KMS-11 (cell line): Measurements from ENCODE around the gene TPD52L3.

ENCODE experiments used
- H2AFZ ChIP-seq: fragments of 200-600 bp; sonication (generic); 2 replicates; pipeline ENCODE4 v1.6.1; 2016; ENCODE audit warnings: antibody characterized with exemption, mixed run types, low read depth
- H3K27ac ChIP-seq: fragments of 200-600 bp; sonication (generic); 2 replicates; pipeline ENCODE4 v1.6.1; 2016; ENCODE audit warnings: mild to moderate bottlenecking, mixed run types
- H3K27me3 ChIP-seq: fragments of 200-600 bp; sonication (generic); 2 replicates; pipeline ENCODE4 v1.6.1; 2017; ENCODE audit warnings: mild to moderate bottlenecking, low read depth, mixed run types, moderate library complexity; ENCODE audit not compliant: insufficient read depth
- H3K36me3 ChIP-seq: fragments of 200-600 bp; sonication (generic); 2 replicates; pipeline ENCODE4 v1.6.1; 2017; ENCODE audit warnings: mild to moderate bottlenecking, mixed run types; ENCODE audit not compliant: insufficient read depth
- H3K4me1 ChIP-seq: fragments of 200-600 bp; sonication (generic); 2 replicates; pipeline ENCODE4 v1.6.1; 2016; ENCODE audit warnings: mild to moderate bottlenecking, low read depth, mixed run types; ENCODE audit not compliant: poor library complexity, severe bottlenecking
- H3K4me2 ChIP-seq: fragments of 200-600 bp; sonication (generic); 2 replicates; pipeline ENCODE4 v1.7.0; 2016; ENCODE audit warnings: mild to moderate bottlenecking, mixed run types
- H3K4me3 ChIP-seq: fragments of 200-600 bp; sonication (generic); IDR thresholded peaks from 2 replicates; pipeline ENCODE4 v1.6.1; 2017; ENCODE audit warnings: low read depth, low read length, mixed read lengths; ENCODE audit not compliant: insufficient read depth
- H3K79me2 ChIP-seq: fragments of 200-600 bp; sonication (generic); 2 replicates; pipeline ENCODE4 v1.6.1; 2016; ENCODE audit warnings: low read depth, mixed run types; ENCODE audit not compliant: insufficient read depth
- H3K9ac ChIP-seq: fragments of 200-600 bp; sonication (generic); 2 replicates; pipeline ENCODE4 v1.6.1; 2016; ENCODE audit warnings: mild to moderate bottlenecking, mixed run types
- H4K20me1 ChIP-seq: fragments of 200-600 bp; sonication (generic); 2 replicates; pipeline ENCODE4 v1.6.1; 2016; ENCODE audit warnings: mild to moderate bottlenecking, mixed run types; ENCODE audit not compliant: insufficient read depth
- CTCF ChIP-seq: fragments of 200-600 bp; sonication (generic); conservative IDR thresholded peaks from 2 replicates; pipeline ENCODE4 v1.6.1; 2017; ENCODE audit warnings: low read depth, mild to moderate bottlenecking, antibody characterized with exemption, low read length, moderate library complexity, mixed read lengths

The TPD52L3 gene

GRCh38 chr9:6328103-6328502 lies at the start of gene TPD52L3:
TSS of gene TPD52L3 (plus strand) at chr9:6328375. CDS start at chr9:6328596, 221 bp downstream.
- Histone ChIP-seq H3K27ac (no peak within 1 kb of the TSS), H3K4me3 (no peak within 1 kb of the TSS), H2AFZ (no peak within 1 kb of the TSS), H3K4me2 (no peak within 1 kb of the TSS), H4K20me1 (no peaks in the 10 kb centered on the region), H3K4me1 (no peaks in the 10 kb centered on the region), H3K79me2 (no peaks in the 10 kb centered on the region), H3K9ac (no peak within 1 kb of the TSS), H3K27me3 (no peaks in the 10 kb centered on the region), H3K36me3 (no peaks in the 10 kb centered on the region)
- TF ChIP-seq CTCF = no peak

- Histone ChIP-seq H3K9ac (no peak overlapping the region), H3K36me3 (no peaks in the 10 kb centered on the region), H3K4me2 (no peak overlapping the region), H3K79me2 (no peaks in the 10 kb centered on the region), H3K27me3 (no peaks in the 10 kb centered on the region), H2AFZ (no peak overlapping the region), H4K20me1 (no peaks in the 10 kb centered on the region), H3K4me1 (no peaks in the 10 kb centered on the region), H3K4me3 (no peak overlapping the region), H3K27ac (no peak overlapping the region)
- no peak for TF ChIP-seq CTCF
Measured at GRCh38 chr9:6301858-6302257, 26.3 kb upstream of the TPD52L3 start.

- no peaks in the 10 kb centered on the region for H3K79me2 ChIP-seq
- H2AFZ ChIP-seq = no peak overlapping the region
- H3K4me1 ChIP-seq = no peaks in the 10 kb centered on the region
- H3K27me3 ChIP-seq = no peaks in the 10 kb centered on the region
- H3K36me3 ChIP-seq = no peaks in the 10 kb centered on the region
- no peak for TF ChIP-seq CTCF
- no peaks in the 10 kb centered on the region for H4K20me1 ChIP-seq
- no peak overlapping the region for H3K27ac ChIP-seq
- H3K9ac ChIP-seq = no peak overlapping the region
- H3K4me3 ChIP-seq = no peak overlapping the region
- H3K4me2 ChIP-seq = no peak overlapping the region
Measured at GRCh38 chr9:6302417-6302816, 25.8 kb upstream of the TPD52L3 start.

GRCh38 chr9:6304232-6304631 lies 23.9 kb upstream of the TPD52L3 start:
- Histone ChIP-seq H3K27me3 (no peaks in the 10 kb centered on the region), H3K36me3 (no peaks in the 10 kb centered on the region), H3K4me3 (no peak overlapping the region), H3K9ac (no peak overlapping the region), H4K20me1 (no peaks in the 10 kb centered on the region), H2AFZ (no peak overlapping the region), H3K79me2 (no peaks in the 10 kb centered on the region), H3K27ac (no peak overlapping the region), H3K4me2 (no peak overlapping the region), H3K4me1 (no peaks in the 10 kb centered on the region)
- no peak for TF ChIP-seq CTCF
